Fibroblast of skin of right quadriceps (primary cell): ENCODE data around the gene STAT3.
"Not testable (repeated sequence)": the region's sequence is repeated elsewhere in the genome, so short reads cannot be mapped to it uniquely, and the experiment has no call there.

Experiments used
- DNase-seq: peaks from one replicate; pipeline ENCODE4 v3.0.0-alpha.2; 2013

Gene STAT3

DNA sequence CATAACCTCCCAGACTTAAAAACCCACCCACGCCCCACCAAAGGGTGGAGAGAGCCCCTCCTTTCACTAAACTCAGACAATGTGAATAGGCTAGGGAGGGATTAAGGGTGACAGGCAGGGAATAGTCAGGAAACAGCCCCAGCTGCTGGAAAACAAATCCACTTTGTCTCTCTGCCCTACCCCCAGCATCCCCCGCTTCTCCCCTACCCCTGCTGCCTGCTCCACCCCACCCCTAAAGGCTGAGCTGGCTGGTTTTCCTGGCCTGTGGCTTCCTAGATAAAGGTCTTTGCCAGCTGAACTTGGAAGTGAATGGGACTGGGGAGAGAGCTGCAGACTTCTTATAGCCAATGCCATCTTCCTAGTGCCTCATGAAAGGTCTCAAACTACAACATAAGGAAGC lies 19.8 kb upstream of the STAT3 start:
- no peak for DNase-seq

DNA sequence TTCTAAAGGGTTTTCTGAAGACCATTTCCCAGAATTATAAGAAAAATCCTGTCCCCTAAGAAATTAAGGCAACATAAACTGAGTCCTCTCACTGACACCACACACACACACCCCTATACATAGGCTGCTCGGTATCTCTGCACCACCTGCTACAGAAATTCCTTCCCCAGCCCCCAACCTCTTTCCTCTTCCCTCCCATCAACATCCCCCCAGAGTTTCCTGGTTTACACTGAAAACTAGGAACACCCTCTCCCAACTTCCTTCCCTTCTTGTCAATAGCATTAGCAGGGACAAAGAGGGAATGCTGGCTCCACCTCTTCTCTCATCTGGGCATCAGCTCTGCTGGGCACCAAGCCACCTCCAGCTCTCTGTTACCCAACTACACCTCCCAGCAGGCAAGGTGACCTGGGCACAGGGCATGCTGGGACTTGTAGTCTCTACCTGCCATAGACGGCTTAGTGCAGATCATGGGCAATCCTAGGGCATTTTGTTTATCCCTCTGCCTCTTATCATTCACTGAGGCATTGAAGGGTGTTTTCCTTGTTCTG lies 19.1 kb upstream of the STAT3 start:
- DNase-seq = no peak

DNA sequence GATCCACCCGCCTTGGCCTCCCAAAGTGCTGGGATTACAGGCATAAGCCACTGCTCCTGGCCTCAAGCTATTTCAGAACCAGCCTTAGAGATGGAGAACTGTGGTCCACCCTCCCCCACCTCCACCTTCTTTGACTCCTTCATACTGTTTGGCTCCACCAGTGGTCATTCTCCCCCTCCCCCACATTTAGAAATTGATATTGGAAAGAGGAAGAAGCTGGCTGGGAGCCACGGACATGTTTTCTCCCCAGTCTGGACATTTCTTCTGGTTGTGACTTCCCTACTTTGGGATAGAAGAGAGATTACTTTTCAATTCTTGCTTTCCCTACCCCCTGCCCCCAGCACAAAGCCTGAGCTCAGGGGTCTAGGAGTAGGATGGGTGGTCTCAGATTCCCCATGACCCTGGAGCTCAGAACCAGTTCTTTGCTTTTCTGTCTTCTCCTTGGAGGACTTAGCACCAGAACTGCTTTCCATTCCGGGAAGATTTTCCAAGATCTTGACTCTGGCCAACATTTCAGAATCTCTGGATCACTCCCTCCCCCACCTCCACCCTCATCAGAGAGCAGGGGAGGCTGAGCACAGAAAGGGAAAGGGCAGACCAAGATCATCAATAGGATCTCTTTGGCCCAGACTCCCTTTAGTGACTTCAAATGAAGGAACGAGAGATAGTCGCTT lies 18.5 kb upstream of the STAT3 start:
- no peak for DNase-seq

DNA sequence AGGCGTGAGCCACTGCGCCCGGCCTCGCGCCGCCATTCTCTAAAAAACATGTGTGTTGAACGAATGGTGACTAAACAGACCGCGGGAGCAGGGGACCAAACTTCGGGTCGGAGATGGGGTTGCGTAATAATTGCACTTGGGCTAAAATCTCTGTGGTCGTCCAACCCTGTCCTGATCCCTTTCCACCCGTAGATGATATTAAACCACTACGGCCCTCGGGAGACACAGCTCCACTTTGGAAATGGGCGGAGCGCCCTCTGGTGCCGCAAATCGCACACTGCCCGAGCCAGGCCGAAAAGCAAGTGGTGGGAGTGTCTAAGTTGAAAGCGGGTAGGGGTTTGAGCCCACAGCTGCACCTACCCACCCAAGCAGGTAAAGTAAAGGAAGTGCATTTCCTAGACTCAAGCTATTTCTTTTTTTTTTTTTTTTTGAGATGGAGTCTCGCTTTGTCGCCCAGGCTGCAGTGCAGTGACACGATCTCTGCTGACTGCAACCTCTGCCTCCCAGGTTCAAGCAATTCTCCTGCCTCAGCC lies 17.8 kb upstream of the STAT3 start:
- DNase-seq = peak; percentile 57

DNA sequence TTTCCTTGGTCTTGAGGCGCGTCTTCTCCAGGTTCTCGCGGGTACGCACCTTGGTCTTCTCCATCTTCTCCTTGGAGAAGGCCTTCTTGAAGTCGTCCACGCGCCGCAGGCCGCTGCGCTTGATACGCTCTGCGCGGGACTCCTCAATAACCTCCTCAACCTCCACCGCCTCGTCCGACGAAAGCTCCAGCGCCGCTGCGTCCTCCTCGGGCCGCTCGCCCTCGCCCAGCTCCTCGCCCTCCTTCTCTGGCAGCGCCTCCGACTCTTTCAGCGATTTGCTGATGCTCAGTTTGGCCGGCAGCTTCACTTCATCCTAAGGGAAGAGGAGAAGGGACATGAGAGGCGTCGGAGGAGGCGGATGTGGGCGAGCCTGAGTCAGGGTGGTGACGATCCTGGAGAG lies 16.8 kb upstream of the STAT3 start:
- DNase-seq = no peak

DNA sequence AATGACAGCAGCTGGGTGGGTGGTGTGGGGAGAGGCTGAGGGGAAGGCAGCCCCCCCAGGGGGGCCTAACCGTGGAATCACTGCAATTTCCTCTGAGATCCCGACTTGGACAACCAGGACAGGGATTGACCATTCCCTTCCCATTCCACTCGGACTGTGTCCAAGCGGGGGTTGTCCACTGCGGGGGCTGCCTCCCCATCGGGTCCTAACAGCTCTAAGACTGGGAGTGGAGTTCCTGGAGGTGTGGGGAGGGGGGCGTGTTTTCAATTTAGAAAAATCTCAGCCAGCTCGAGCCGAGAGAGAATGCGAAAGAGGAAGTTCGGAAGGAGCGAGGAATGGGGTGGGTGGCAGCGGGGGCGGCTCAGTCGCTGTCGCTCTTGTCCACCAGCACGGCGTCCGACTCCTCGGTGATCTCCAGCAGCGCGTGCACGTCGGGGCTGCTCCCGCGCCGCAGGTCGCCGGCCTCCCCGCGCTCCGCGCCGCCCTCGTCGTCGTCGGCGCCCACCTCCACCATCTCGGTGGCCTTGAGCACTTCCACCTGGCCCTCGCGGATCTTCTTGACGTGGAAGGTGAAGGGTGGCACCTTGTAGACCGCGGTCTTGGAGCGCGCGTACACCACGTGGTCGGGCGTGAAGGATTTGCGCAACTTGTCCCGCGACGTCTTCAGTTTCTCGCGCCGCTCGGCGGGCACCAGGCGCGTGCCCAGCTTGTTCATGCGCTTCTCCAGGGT lies 16.2 kb upstream of the STAT3 start:
- DNase-seq = no peak

DNA sequence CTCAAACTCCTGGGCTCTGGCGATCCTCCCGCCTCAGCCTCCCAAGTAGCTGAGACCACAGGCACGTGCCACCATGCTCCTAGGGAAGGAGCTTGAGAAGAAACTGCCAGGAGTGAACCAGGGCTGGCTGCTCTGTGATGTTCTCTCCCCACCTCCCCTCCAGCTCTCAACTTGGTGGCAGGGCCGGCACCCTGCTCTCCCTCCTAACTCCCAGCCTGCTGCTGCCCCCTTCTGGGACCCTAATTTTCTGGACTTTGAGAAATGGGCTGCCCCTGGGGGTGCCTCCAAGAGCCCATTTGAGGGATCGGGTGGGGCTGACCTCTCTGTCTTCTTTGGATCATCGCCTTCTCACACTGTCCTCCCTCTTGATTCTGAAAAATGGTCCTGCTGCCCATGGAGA lies 14.9 kb upstream of the STAT3 start:
- DNase-seq = no peak

DNA sequence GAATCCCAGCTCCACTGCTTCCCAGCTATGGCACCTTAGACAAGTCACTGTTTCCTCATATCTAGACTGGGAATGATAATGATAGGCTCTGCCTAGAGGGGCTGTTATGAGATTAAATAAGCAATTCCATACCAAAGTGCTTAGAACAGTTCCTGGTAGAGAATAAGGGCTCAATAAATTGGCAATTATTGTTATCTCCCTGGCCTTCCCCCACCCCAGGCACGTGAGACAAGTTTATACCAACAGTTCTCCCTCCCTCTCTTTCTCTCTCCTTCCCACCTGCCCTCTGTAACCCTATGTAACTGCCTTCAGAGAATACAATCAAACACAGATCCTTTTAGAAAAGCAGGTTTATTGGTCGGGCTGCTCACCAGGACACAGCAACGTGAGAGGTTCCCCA lies 13.9 kb upstream of the STAT3 start:
- DNase-seq = no peak

DNA sequence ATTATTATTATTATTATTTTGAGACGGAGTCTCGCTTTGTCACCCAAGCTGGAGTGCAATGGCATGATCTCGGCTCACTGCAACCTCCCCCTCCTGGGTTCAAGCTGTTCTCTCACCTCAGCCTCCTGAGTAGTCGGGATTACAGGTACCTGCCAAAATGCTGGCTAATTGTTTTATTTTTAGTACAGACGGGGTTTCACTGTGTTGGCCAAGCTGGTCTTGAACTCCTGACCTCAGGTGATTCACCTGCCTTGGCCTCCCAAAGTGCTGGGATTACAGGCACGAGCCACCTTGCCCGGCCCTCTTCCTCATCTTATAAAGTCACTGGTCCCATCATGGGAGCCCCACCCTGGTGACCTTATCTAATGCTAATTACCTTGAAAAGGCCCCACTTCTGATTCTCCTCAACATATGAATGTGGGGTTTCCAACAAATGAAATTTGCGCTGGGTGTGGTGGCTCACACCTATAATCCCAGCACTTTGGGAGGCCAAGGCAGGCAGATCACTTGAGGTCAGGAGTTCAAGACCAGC lies 12.7 kb upstream of the STAT3 start:
- not testable (repeated sequence) for DNase-seq

DNA sequence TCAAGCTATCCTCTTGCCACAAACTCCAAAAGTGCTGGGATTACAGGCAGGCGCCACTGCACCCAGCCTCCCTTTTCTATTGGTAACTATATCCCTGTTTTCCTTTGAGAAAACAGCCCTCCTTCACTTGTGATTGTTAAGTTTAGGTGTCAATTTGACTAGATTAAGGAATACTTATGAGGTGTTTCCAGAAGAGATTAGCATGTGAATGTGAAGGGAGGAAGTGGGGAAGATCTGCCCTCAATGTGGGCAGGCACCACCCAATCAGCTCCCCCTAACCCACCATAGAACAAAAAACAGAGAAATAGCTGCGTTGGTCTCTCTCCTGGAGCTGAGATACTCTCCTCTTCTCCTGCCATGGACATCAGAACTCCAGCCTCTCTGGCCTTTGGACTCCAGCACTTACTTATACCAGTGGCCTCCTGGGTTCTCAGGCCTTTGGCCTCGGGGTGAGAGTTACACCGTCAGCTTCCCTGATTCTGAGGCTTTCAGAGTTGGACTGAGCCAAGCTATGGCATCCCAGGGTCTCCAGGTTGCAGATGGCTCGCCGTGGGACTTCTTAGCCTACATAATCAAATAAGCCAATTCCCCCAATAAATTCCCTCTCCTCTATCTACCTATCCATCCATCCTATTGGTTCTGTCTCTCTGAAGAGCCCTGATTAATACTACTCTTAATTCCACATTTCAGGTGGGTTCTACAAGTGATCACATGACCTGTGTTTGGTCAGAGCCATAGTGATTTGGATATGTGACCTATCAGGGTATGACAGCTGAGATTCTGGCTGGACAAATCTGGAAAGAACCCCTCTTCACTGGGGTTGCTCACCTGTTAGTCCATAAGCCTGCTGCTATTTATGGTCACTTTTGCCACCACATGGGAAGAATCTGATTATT lies 12.0 kb upstream of the STAT3 start:
- no peak for DNase-seq

DNA sequence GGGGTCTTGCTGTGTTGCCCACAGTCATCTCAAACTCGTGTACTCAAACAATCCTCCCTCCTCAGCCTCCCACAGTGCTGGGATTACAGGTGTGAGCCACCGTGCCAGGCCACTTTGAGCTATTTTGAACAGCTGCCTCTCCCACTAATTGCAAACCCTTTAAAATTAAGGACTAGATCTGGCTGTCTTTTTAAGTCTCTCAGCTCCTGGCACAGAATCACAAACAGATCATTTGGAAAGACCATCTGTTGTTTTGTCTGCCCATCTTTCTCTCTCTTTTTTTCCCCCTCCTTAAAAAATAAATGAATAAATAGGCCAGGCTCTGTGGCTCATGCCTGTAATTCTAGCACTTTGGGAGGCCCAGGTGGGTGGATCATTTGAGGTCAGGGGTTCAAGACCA lies 10.9 kb upstream of the STAT3 start:
- DNase-seq = no peak

DNA sequence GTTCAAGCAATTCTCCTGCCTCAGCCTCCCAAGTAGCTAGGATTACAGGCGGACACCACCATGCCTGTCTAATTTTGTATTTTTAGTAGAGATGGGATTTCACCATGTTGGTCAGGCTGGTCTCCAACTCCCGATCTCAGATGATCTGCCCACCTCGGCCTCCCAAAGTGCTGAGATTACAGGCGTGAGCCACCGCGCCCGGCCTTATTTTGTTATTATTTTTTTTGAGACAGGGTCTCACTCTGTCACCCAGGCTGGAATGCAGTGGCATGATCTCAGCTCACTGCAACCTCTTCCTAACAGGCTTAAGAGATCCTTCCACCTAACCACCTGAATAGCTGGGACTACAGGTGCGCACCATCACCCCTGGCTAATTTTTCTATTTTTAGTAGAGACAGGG lies 7.4 kb upstream of the STAT3 start:
- not testable (repeated sequence) for DNase-seq

DNA sequence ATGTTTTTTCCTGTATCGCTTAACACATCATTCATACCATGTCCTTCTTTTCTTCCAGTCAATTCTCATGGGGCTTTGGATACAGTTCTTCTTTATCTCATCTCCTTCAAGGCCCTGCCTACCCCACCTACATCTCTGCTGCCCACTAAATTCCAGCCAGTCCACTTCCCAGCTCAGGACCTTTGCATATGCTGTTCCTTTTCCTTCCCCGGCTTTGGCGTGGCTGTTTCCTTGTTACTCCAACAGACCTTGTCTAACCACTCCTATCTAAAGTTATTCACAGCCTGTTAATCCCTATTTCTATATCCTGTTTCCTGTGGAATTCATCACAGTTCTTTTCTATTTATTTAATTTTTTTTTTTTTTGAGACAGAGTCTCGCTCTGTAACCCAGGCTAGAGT lies 6.6 kb upstream of the STAT3 start:
- DNase-seq = no peak

DNA sequence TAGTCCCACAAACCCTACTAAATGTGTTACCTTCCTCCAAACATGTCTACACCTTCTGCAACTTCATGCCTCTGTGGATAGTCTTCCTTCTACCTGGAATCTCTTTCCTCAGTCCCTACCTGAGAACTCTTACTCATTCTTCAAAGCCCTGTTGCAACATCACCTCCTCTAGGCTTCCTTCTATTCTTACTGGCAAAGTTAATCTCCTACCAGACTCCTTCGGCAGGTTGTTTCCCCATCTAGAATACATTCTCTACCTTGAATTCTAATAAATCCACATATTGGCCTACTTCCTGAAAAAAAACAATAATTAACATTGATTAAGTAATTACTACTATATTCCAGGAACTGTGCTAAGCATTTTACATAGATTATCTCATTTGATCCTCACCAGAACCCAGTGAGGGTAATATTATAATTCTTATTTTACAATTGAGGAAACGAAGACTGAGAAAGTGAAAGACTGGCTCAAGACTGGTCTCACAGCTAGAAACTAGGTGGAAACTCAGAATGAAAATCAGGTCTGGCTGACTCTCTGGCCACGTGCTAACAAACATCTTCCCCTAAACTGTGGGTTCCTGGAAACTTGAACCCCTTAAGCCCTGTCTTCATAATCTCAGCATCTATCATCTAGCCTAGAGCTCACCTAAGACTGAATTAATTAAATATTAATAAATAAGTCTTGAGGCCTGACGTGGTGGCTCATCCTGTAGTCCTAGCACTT lies 4.6 kb upstream of the STAT3 start:
- DNase-seq = no peak

DNA sequence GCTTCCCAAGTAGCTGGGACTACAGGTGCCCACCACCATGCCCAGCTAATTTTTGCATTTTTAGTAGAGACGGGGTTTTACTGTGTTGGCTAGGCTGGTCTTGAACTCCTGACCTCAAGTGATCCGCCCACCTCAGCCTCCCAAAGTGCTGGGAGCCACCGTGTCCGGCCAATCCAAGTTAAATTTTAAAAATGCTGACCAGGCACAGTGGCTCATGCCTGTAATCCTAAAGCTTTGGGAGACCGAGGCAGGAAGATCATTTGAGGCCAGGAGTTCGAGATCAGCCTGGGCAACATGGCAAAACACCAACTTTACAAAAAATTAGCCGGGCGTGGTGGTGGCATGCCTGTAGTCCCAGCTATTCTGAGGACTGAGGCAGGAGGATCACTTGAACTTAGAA lies 3.2 kb upstream of the STAT3 start:
- not testable (repeated sequence) for DNase-seq

DNA sequence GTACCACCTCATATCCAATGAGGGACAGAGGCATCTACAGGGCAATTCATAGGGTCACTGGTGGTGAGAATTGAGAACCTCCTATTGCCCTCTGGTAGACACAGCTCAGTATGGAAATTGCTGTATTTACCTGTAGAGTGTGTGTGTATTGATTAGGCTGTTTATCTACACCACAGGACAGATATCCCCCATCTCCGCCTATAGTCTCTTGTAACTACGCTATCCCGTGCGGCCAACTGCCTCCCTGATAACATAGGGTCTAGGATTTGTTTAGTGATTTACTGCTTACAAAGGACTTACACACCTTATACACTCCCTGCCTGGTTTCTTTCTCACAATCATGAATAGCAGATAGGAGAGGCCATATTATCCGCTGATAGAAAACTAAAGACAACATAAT lies 1.7 kb upstream of the STAT3 start:
- DNase-seq = no peak

DNA sequence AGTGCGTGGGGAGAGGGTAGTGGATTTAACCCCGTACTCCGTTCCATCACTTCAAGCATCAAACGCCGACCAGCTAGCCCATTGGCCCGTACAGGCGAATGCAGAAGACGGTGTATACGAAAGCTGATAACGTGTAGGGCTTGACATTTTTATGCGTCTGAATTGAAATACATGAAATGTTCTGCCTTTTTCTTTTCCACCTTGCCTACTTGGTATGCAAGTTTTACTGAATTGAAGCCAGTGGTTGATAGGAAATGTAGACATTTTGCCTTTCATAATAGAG lies 834 bp upstream of the STAT3 start:
- no peak for DNase-seq

DNA sequence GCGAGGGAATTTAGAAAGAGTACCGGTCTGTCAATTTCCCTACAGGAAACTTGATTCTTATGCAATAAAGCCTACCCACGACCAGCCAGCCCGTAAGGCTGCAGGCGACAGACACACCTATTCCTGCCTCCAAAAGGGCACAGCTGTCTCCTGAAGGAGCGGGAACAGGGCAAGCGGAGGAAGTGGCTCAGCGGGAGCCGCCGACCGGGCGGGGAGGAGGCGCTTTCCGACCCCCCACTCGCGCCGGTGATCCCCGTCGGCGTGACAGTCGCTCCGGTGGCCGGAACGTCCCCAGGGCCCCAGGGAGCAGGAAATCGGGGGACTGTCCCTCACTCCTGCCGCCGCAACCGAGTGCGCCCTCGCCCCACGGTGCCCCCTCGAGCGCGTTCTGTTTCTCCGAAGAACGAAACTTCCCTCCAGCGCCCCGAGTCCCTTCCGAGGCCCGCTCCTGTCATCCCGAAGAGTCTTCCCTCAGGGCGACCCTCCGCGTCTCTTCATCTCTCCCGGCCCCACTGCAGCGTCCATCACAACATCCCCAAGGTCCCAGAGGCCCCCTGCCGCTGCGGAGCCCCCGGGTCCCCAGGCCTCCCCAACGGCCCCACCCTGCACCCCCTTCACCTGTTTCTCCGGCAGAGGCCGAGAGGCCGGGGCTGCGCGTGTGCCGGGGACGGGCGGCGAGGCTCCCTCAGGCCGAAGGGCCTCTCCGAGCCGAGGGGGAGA lies 421 bp downstream of the STAT3 start:
- no peak for DNase-seq

DNA sequence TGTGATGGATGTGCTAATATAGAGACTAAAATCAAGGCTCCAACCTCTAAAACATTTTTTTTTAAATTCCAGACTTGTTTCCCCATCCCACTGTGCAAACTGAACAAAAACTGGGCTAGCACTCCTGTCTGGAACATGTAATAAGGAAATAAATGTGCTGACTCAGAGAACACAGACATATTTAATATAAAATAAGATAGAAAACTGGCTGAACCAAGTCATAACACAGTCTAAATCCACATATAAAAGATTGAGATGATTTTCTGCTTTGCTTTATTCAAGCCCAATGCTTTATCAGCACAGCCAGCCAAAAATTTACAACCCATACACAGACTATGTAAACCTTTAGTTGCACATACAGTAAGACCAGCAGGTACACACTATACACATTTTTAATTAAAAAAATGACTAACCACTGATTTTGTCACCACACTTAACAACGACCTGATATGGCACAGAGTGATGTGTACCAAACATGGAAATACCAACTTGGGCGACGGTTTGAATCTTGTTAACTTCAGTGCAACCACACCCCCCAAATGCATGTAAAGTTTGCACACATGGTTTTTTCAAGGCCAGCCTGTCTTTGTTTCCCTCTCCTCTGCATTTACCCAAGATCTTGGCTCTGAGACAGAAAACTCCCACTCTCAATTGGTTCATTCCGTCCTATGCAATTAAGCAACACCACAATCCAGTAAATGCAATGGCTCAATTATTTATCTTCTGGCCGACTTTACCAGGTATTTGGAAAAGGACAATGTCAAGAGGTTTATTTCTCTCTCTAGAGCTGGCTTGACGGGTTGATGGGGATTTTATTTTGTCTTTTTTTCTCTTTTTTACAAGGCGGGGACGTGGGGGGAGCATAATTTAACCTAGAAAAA lies 1.2 kb downstream of the STAT3 start:
- peak; percentile 78 for DNase-seq

DNA sequence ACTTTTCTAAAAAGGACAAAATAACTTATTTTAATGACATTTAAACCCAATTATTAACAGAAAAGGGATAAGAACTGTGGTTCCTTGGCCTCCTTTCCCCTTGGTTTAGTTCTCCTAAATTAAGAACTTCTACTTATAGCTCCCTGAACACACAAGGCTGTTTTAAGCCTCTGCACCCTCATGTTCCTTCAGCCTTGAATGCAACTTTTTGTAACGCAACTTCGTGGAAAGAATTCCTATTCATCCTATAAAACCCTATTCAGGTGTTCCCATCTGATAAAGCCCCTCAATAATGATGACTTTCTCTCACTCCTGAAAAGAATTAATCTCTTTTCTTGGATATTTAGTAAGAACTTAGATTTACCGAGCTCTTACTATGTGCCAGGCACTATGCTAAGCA lies 6.3 kb downstream of the STAT3 start:
- DNase-seq = no peak

DNA sequence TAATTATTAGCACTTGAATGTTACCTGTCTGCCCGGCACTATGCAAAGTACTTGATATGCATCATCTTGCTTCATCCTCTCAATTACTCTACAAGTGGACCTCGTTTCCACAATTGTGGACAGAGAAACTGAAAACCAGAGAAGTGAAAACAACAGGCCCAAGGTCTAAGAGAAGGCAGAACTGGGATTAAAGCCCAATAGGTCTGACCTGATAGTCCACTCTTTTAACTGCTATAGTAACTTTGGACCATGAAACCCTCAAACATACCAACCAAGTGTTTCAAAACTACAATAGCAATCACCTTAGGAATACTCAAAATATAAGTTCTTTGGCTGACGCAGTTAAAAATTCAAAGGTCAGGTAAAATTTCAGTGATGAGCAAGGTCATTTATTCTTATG lies 7.3 kb downstream of the STAT3 start:
- DNase-seq = no peak
